NB4 (cell line): Measurements from ENCODE around the gene OSBPL10.

Experiments used
- CTCF ChIP-seq: IDR thresholded peaks from one replicate; pipeline ENCODE4 v1.5.1; 2012; ENCODE audit warnings: low read depth, low read length
- MYC ChIP-seq: IDR thresholded peaks from 2 replicates; pipeline ENCODE4 v1.6.1; 2011; ENCODE audit warnings: low read depth, low read length
- POLR2A ChIP-seq: IDR thresholded peaks from 2 replicates; pipeline ENCODE4 v1.6.1; 2011; ENCODE audit warnings: mild to moderate bottlenecking; ENCODE audit not compliant: insufficient read length; ENCODE audit errors: extremely low read depth

- no peak for TF ChIP-seq CTCF
- TF ChIP-seq POLR2A = no peak
- TF ChIP-seq MYC = no peak
Observed at GRCh38 chr3:31947162-31947561, 33.9 kb downstream of the OSBPL10 start.
